HCT116 (cell line): ENCODE results near the gene GOLGA7B. TPM values are rescaled to one million over a fixed set of nuclear protein-coding genes. Genes with fewer than 3 reads are reported as not detected.

Experiments
- ATAC-seq: fragments of 200-7000 bp; cut with Tn5 transposase; 2 replicates; pipeline ENCODE4 v1.9.1; 2020; ENCODE audit warnings: mild to moderate bottlenecking, moderate library complexity
- BruUV-seq: library from RNA; stranded (reverse); fragments of 400-500 nt; replicated peaks from 2 replicates; lab custom pipeline; 2021; lab: Mats Ljungman, UMichigan
- CTCF ChIA-PET: fragments of 300-600 bp; sonication (Branson Sonifier 250); formaldehyde crosslinking; loops from one replicate; lab custom pipeline; 2021; ENCODE audit warnings: antibody characterized with exemption; lab: Charles Lee
- POLR2A ChIA-PET: fragments of 300-600, 350-600 bp; sonication (Branson Sonifier 250); formaldehyde crosslinking; loops from one replicate; lab custom pipeline; 2021; ENCODE audit warnings: antibody characterized with exemption; lab: Charles Lee
- RAD21 ChIA-PET, 2 experiments: fragments of 300-600 bp; sonication (Branson Sonifier 250); formaldehyde crosslinking; loops; one replicate each; lab custom pipeline; 2023; ENCODE audit warnings: low total read pairs in 2 of 2; ENCODE audit not compliant: uncharacterized antibody in 2 of 2, unreplicated experiment in 2 of 2, low non-redundant PET in 1 of 2; lab: Charles Lee
- DNase-seq: peaks from one replicate; pipeline ENCODE4 v3.0.0-alpha.2; 2010; ENCODE audit warnings: low read depth, low spot score
- H2AFZ ChIP-seq: fragments of 200-600 bp; shearing (Covaris generic), sonication (generic); 2 replicates; pipeline ENCODE4 v1.6.1; 2017; ENCODE audit warnings: low read depth, mixed run types, mixed read lengths, antibody characterized with exemption, low read length; ENCODE audit not compliant: poor library complexity, severe bottlenecking
- H3K27ac ChIP-seq: 2 replicates; pipeline ENCODE4 v1.5.1; 2012; ENCODE audit warnings: low read depth, low read length
- H3K27me3 ChIP-seq: fragments of 200-600 bp; sonication (generic); 2 replicates; pipeline ENCODE4 v1.6.1; 2016; ENCODE audit warnings: mixed run types, low read length, mixed read lengths; ENCODE audit not compliant: insufficient read depth
- H3K36me3 ChIP-seq, 2 experiments: fragments of 200-500 bp in 1 of 2; fragments of 200-600 bp in 1 of 2; sonication (Bioruptor generic) in 1 of 2; sonication (generic) in 1 of 2; 2 replicates each; pipeline versions ENCODE4 v1.5.1 to v1.6.1; 2014 to 2016; ENCODE audit warnings: low read length in 2 of 2, inconsistent platforms in 1 of 2, mixed read lengths in 1 of 2, mixed run types in 1 of 2; ENCODE audit not compliant: insufficient read depth in 2 of 2, control insufficient read depth in 1 of 2
- H3K4me1 ChIP-seq, 2 experiments: fragments of 200-600 bp in 1 of 2; sonication (generic) in 1 of 2; 2 replicates each; pipeline versions ENCODE4 v1.5.1 to v1.6.1; 2012 to 2017; ENCODE audit warnings: low read length in 2 of 2, inconsistent platforms in 1 of 2, mild to moderate bottlenecking in 1 of 2, mixed read lengths in 1 of 2, mixed run types in 1 of 2, moderate library complexity in 1 of 2; ENCODE audit not compliant: insufficient read depth in 2 of 2, control insufficient read depth in 1 of 2
- H3K4me2 ChIP-seq: fragments of 200-600 bp; sonication (generic); 2 replicates; pipeline ENCODE4 v1.6.1; 2017; ENCODE audit warnings: mixed run types, low read length, mixed read lengths
- H3K4me3 ChIP-seq, 2 experiments: fragments of 200-600 bp in 1 of 2; sonication (generic) in 1 of 2; replicated peaks in 1 of 2; 2 replicates each; pipeline ENCODE4 v1.5.1; 2011 to 2016; ENCODE audit warnings: low read length in 2 of 2, control low read depth in 1 of 2, low read depth in 1 of 2, mild to moderate bottlenecking in 1 of 2, mixed read lengths in 1 of 2, mixed run types in 1 of 2
- H3K79me2 ChIP-seq: fragments of 200-600 bp; sonication (generic); 2 replicates; pipeline ENCODE4 v1.6.1; 2017; ENCODE audit warnings: mild to moderate bottlenecking, mixed run types, low read length, moderate library complexity, mixed read lengths; ENCODE audit not compliant: insufficient read depth
- H3K9ac ChIP-seq: fragments of 200-600 bp; sonication (generic); 2 replicates; pipeline ENCODE4 v1.6.1; 2016; ENCODE audit warnings: low read length, mixed read lengths
- H3K9me2 ChIP-seq: fragments of 200-600 bp; sonication (generic), shearing (Covaris generic); 2 replicates; pipeline ENCODE4 v1.6.1; 2017; ENCODE audit warnings: mixed run types, mild to moderate bottlenecking, moderate library complexity; ENCODE audit not compliant: insufficient read depth
- H3K9me3 ChIP-seq, 2 experiments: fragments of 200-500 bp in 1 of 2; fragments of 200-600 bp in 1 of 2; sonication (Bioruptor generic) in 1 of 2; sonication (generic) in 1 of 2; 2 replicates each; pipeline ENCODE4 v1.6.1; 2014 to 2017; ENCODE audit warnings: low read length in 2 of 2, mixed read lengths in 2 of 2, inconsistent platforms in 1 of 2, low read depth in 1 of 2, mild to moderate bottlenecking in 1 of 2, mixed run types in 1 of 2, moderate library complexity in 1 of 2; ENCODE audit not compliant: control insufficient read depth in 1 of 2, insufficient read depth in 1 of 2
- H4K20me1 ChIP-seq: fragments of 200-600 bp; sonication (generic), shearing (Covaris generic); 2 replicates; pipeline ENCODE4 v1.6.1; 2017; ENCODE audit warnings: mixed run types, mild to moderate bottlenecking, moderate library complexity; ENCODE audit not compliant: insufficient read depth
- ATF3 ChIP-seq: IDR thresholded peaks from 2 replicates; pipeline ENCODE4 v1.6.1; 2012
- CTCF ChIP-seq, 3 experiments: fragments of 200-600 bp in 1 of 3; sonication (generic) in 1 of 3; IDR thresholded peaks in 2 of 3; conservative IDR thresholded peaks in 1 of 3; 2 replicates each; pipeline ENCODE4 v1.5.1; 2012 to 2017; ENCODE audit warnings: low read depth in 2 of 3, low read length in 2 of 3, antibody characterized with exemption in 1 of 3, borderline replicate concordance in 1 of 3, control low read depth in 1 of 3, mild to moderate bottlenecking in 1 of 3, mixed read lengths in 1 of 3, mixed run types in 1 of 3, moderate library complexity in 1 of 3; ENCODE audit not compliant: insufficient read depth in 1 of 3
- EGR1 ChIP-seq: IDR thresholded peaks from 2 replicates; pipeline ENCODE4 v1.6.1; 2012; ENCODE audit warnings: low read depth
- EZH2 ChIP-seq: fragments of 200-600 bp; sonication (generic); IDR thresholded peaks from 2 replicates; pipeline ENCODE4 v1.6.1; 2017; ENCODE audit warnings: antibody characterized with exemption, mixed run types
- FOSL1 ChIP-seq: IDR thresholded peaks from 2 replicates; pipeline ENCODE4 v1.6.1; 2012; ENCODE audit warnings: low read depth
- JUND ChIP-seq: IDR thresholded peaks from 2 replicates; pipeline ENCODE4 v1.6.1; 2012
- MAX ChIP-seq: IDR thresholded peaks from 2 replicates; pipeline ENCODE4 v1.6.1; 2012
- POLR2A ChIP-seq: IDR thresholded peaks from 2 replicates; pipeline ENCODE4 v1.7.0; 2011; ENCODE audit warnings: borderline replicate concordance; ENCODE audit not compliant: insufficient read depth, insufficient read length; ENCODE audit errors: extremely low read depth
- POLR2AphosphoS5 ChIP-seq: IDR thresholded peaks from 2 replicates; pipeline ENCODE4 v1.6.1; 2011; ENCODE audit warnings: mild to moderate bottlenecking, low read depth, low read length, moderate library complexity
- REST ChIP-seq: IDR thresholded peaks from 2 replicates; pipeline ENCODE4 v1.6.1; 2012; ENCODE audit warnings: low read depth
- SRF ChIP-seq: IDR thresholded peaks from 2 replicates; pipeline ENCODE4 v1.6.1; 2012; ENCODE audit warnings: low read depth
- TCF7L2 ChIP-seq: IDR thresholded peaks from 2 replicates; pipeline ENCODE4 v1.7.0; 2011; ENCODE audit warnings: borderline replicate concordance, inconsistent platforms; ENCODE audit not compliant: insufficient read depth, insufficient read length; ENCODE audit errors: extremely low read depth
- ZBTB33 ChIP-seq: IDR thresholded peaks from 2 replicates; pipeline ENCODE4 v1.6.1; 2011; ENCODE audit warnings: mild to moderate bottlenecking, low read length, moderate library complexity; ENCODE audit not compliant: insufficient replicate concordance; ENCODE audit errors: extremely low read depth
- ZFX ChIP-seq: fragments of 450-650 bp; IDR thresholded peaks from 2 replicates; pipeline ENCODE4 v1.6.1; 2017
- intact Hi-C: fragments of 100-400 bp; cut with micrococcal nuclease; formaldehyde crosslinking; loops from 2 replicates; pipeline ENCODE4 v1.10.0; 2022
- total RNA-seq: library from RNA; stranded (reverse); gene quantifications from one replicate; pipeline ENCODE4 v1.2.1, GENCODE V29; 2021; ENCODE audit not compliant: unreplicated experiment

GOLGA7B gene
- total RNA-seq, 1 experiment from 2014 or later: 1.0 TPM

- TF ChIP-seq REST: no peak
- no peak for TF ChIP-seq ATF3
- no peak for TF ChIP-seq SRF
- TF ChIP-seq POLR2AphosphoS5: no peak
- TF ChIP-seq ZFX: no peak
- TF ChIP-seq, all 23 proteins: peak for 0
Observed at GRCh38 chr10:97814996-97815395, 34.6 kb upstream of the GOLGA7B start (continued).

GRCh38 chr10:97816609-97817008 is 33.0 kb upstream of the GOLGA7B start:
- H3K79me2 ChIP-seq: no peaks in the 10 kb centered on the region
- intact Hi-C loops: no loop called here
- no peaks in the 10 kb centered on the region for H3K9me2 ChIP-seq
- no peak for ATAC-seq
- no peaks in the 10 kb centered on the region for H3K9me3 ChIP-seq
- H3K9ac ChIP-seq: no peak overlapping the region
- ChIA-PET CTCF (no interaction called here), RAD21 (no interaction called here), POLR2A (no interaction called here)
- H3K4me2 ChIP-seq: no peak overlapping the region
- H3K36me3 ChIP-seq: no peaks in the 10 kb centered on the region
- H3K4me3 ChIP-seq: no peak overlapping the region
- no peak overlapping the region for H2AFZ ChIP-seq
- H4K20me1 ChIP-seq: no peaks in the 10 kb centered on the region
- H3K27me3 ChIP-seq: no peaks in the 10 kb centered on the region
- peaks cover 9 to 18% of the 10 kb centered on the region in 2 experiments for H3K4me1 ChIP-seq
- H3K27ac ChIP-seq: no peak overlapping the region
- no TSS peak for BruUV-seq
- DNase-seq: no peak
- TF ChIP-seq JUND (no peak), CTCF (IDR thresholded peaks at IDR 0.05 in 2 of 3, conservative IDR thresholded peaks at IDR 0.05 in 1 of 3; ENCODE audit: borderline replicate concordance in 1 of 3, insufficient read depth in 1 of 3, low read depth in 2 of 3, low read length in 2 of 3) (no peak), POLR2A (no peak), MAX (no peak), EZH2 (no peak), REST (no peak), TCF7L2 (no peak), ZBTB33 (no peak), FOSL1 (no peak), EGR1 (no peak)
